ENCODE results near the gene DSN1. TPM values are rescaled to one million over a fixed set of nuclear protein-coding genes. Genes with fewer than 3 reads are reported as not detected.

Gene DSN1
- 5.9 and 9.5 TPM in 2 replicates for total RNA-seq (ENCODE audit: low replicate concordance)

GRCh38 chr20:36773597-36774390 is at the start of gene DSN1:
Gene DSN1 (minus strand): TSS chr20:36773763. CDS start chr20:36771458, 2,305 bp downstream.

GRCh38 chr20:36745927-36746659 is 27.5 kb downstream of the DSN1 start, which contains the start of gene NDRG3:
Gene NDRG3 (minus strand): TSS chr20:36746090. CDS start chr20:36721735, 24,355 bp downstream.

Other genes with a start within 250 kb of the DSN1 start
- 5.6 and 13.4 TPM in 2 replicates for gene MYL9, start 232.2 kb downstream of the DSN1 start, total RNA-seq (ENCODE audit: low replicate concordance)
- gene TGIF2, start 200.2 kb downstream of the DSN1 start, total RNA-seq (ENCODE audit: low replicate concordance): 1.8 and 12.1 TPM in 2 replicates
- 27.5 and 50.7 TPM in 2 replicates for gene RAB5IF, start 168.0 kb downstream of the DSN1 start, total RNA-seq (ENCODE audit: low replicate concordance)
- gene SLA2, start 127.6 kb downstream of the DSN1 start, total RNA-seq (ENCODE audit: low replicate concordance): not detected in 2 replicates
- 16.5 and 17.7 TPM in 2 replicates for gene NDRG3, start 27.7 kb downstream of the DSN1 start, total RNA-seq (ENCODE audit: low replicate concordance)
- 0.15 TPM in 1 of 2 replicates, not detected in the other for gene TLDC2, start 102.4 kb upstream of the DSN1 start, total RNA-seq (ENCODE audit: low replicate concordance)
- gene SAMHD1, start 177.9 kb upstream of the DSN1 start, total RNA-seq (ENCODE audit: low replicate concordance): 11.1 and 44.2 TPM in 2 replicates

Data from smooth muscle cell of the coronary artery (primary cell).